K562 (cell line): ENCODE measurements around the gene ALKBH8. TPM values are rescaled to one million over a fixed set of nuclear protein-coding genes. Genes with fewer than 3 reads are reported as not detected.

Source experiments
- CBX5 ChIP-seq: IDR thresholded peaks from 2 replicates; pipeline ENCODE4 v1.6.1; 2014; ENCODE audit warnings: low read depth, borderline replicate concordance
- DDX20 ChIP-seq: fragments of 450-650 bp; IDR thresholded peaks from 2 replicates; pipeline ENCODE4 v1.6.1; 2016; ENCODE audit warnings: missing genetic modification characterization, low read depth, mild to moderate bottlenecking, missing compliant biosample characterization, moderate library complexity
- E2F4 ChIP-seq: sonication (generic); formaldehyde crosslinking; IDR thresholded peaks from 2 replicates; pipeline ENCODE4 v1.8.0; 2022; ENCODE audit warnings: mild to moderate bottlenecking, low read depth, missing genetic modification reagents
- EZH2 ChIP-seq: IDR thresholded peaks from 2 replicates; pipeline ENCODE4 v1.6.1; 2012; ENCODE audit warnings: low read depth, mild to moderate bottlenecking, inconsistent platforms, low read length, borderline replicate concordance
- KHSRP ChIP-seq: fragments of 450-650 bp; IDR thresholded peaks from 2 replicates; pipeline ENCODE4 v1.6.1; 2017
- MXD1 ChIP-seq: fragments of 250-450 bp; sonication (Bioruptor Pico); IDR thresholded peaks from 2 replicates; pipeline ENCODE4 v1.8.0; 2021; ENCODE audit warnings: borderline replicate concordance, mild to moderate bottlenecking, moderate library complexity; ENCODE audit not compliant: poor library complexity, severe bottlenecking
- NELFE ChIP-seq: IDR thresholded peaks from 2 replicates; pipeline ENCODE4 v1.6.1; 2011; ENCODE audit warnings: mild to moderate bottlenecking; ENCODE audit not compliant: insufficient read depth, insufficient read length
- NFE2L1 ChIP-seq: fragments of 450-650 bp; IDR thresholded peaks from 2 replicates; pipeline ENCODE4 v1.6.1; 2016; ENCODE audit warnings: missing genetic modification characterization, low read depth, mild to moderate bottlenecking, missing compliant biosample characterization, moderate library complexity, borderline replicate concordance
- PCBP2 ChIP-seq: fragments of 200-400 bp; formaldehyde crosslinking; IDR thresholded peaks from 2 replicates; pipeline ENCODE4 v1.6.1; 2018; ENCODE audit warnings: low read length, low read depth, mild to moderate bottlenecking, moderate library complexity; ENCODE audit not compliant: poor library complexity, severe bottlenecking
- PHB ChIP-seq: fragments of 250-450 bp; sonication (Bioruptor Pico); IDR thresholded peaks from 2 replicates; pipeline ENCODE4 v1.5.0; 2021
- PHF21A ChIP-seq: fragments of 450-650 bp; IDR thresholded peaks from 2 replicates; pipeline ENCODE4 v1.6.1; 2017; ENCODE audit warnings: low read depth, borderline replicate concordance
- POU5F1 ChIP-seq: fragments of 150-350 bp; IDR thresholded peaks from 2 replicates; pipeline ENCODE4 v1.6.1; 2014; ENCODE audit warnings: borderline replicate concordance, low read length, low read depth, mild to moderate bottlenecking; ENCODE audit not compliant: partially characterized antibody
- PTRF ChIP-seq: fragments of 450-650 bp; IDR thresholded peaks from 2 replicates; pipeline ENCODE4 v1.6.1; 2016; ENCODE audit warnings: mild to moderate bottlenecking, missing genetic modification characterization, missing compliant biosample characterization
- SETDB1 ChIP-seq: IDR thresholded peaks from one replicate; pipeline ENCODE4 v1.6.1; 2012; ENCODE audit warnings: low read length, control low read depth, inconsistent platforms
- SMARCC2 ChIP-seq: fragments of 450-650 bp; IDR thresholded peaks from 2 replicates; pipeline ENCODE4 v1.6.1; 2017; ENCODE audit warnings: antibody characterized with exemption, moderate library complexity, mild to moderate bottlenecking, low read depth
- SMC3 ChIP-seq: conservative IDR thresholded peaks from 2 replicates; pipeline ENCODE4 v1.6.1; 2011; ENCODE audit warnings: low read depth, low read length, improper control_type of control experiment; ENCODE audit not compliant: insufficient read depth
- SREBF1 ChIP-seq: fragments of 150-350 bp; IDR thresholded peaks from 2 replicates; pipeline ENCODE4 v1.6.1; 2014; ENCODE audit warnings: antibody characterized with exemption, low read depth, low read length, borderline replicate concordance
- THAP12 ChIP-seq: fragments of 250-450 bp; sonication (Bioruptor Pico); IDR thresholded peaks from 2 replicates; pipeline ENCODE4 v1.9.0; 2021; ENCODE audit warnings: mild to moderate bottlenecking, inconsistent platforms
- THAP7 ChIP-seq: fragments of 250-450 bp; sonication (Bioruptor Pico); IDR thresholded peaks from 2 replicates; pipeline ENCODE4 v1.5.0; 2021
- ZBTB2 ChIP-seq: fragments of 450-650 bp; IDR thresholded peaks from 2 replicates; pipeline ENCODE4 v1.6.1; 2016; ENCODE audit warnings: antibody characterized with exemption
- ZNF263 ChIP-seq: sonication (generic); formaldehyde crosslinking; IDR thresholded peaks from 2 replicates; pipeline ENCODE4 v1.8.0; 2022; ENCODE audit warnings: mild to moderate bottlenecking, missing genetic modification reagents, borderline replicate concordance
- ZNF583 ChIP-seq: fragments of 250-450 bp; sonication (Bioruptor Pico); IDR thresholded peaks from 2 replicates; pipeline ENCODE4 v1.4.0; 2020
- ZNF76 ChIP-seq: fragments of 250-450 bp; sonication (Bioruptor Pico); IDR thresholded peaks from 2 replicates; pipeline ENCODE4 v1.4.0; 2020; ENCODE audit warnings: mild to moderate bottlenecking, moderate library complexity, borderline replicate concordance
- polyA plus RNA-seq, 8 experiments: library from polyadenylated mRNA; depleted of rRNA in 4 of 8; stranded (reverse) in 5 of 8; unstranded in 3 of 8; fragments of >200 nt; fragmentation: Nextera tagmentation in 2 of 8; fragmentation: Illumina TruSeq in 1 of 8; extraction: Ambion mirVana in 2 of 8; extraction: Trizol in 1 of 8; gene quantifications; 2 replicates each; pipeline versions ENCODE4 v1.2.1 to v1.2.3, GENCODE V29; 2011 to 2014; ENCODE audit warnings: inconsistent platforms in 1 of 8, missing spikeins in 1 of 8
- total RNA-seq, 7 experiments: library from RNA; depleted of rRNA in 6 of 7; stranded (reverse); fragments of >200 nt in 6 of 7; fragmentation: Illumina TruSeq in 2 of 7; extraction: Trizol in 2 of 7; gene quantifications; 2 replicates each; pipeline versions ENCODE4 v1.2.1 to v1.2.3, GENCODE V29; 2011 to 2021; ENCODE audit warnings: low replicate concordance in 1 of 7

Gene ALKBH8
- total and polyA plus RNA-seq, 9 of the 15 experiments (the other 6 are each of a cell fraction or from before 2014, with no cell fraction given) = 4.3 to 14.4 (median 9.1) TPM

GRCh38 chr11:107565219-107565937, at the start of gene ALKBH8 (continued):
- TF ChIP-seq MXD1 (CRISPR knock-in tag) (peak; percentile 99), ZBTB2 (no peak), ZNF263 (CRISPR knock-in tag) (no peak), PHB (CRISPR knock-in tag) (no peak), POU5F1 (peak; percentile 19), DDX20 (tag) (no peak), PTRF (no peak), THAP12 (peak; percentile 50; the same call in 1 of the 2 replicates), ZNF76 (CRISPR knock-in tag) (0 out of 2 replicates have a peak, but pooled peaks have one; percentile 61), ZNF583 (CRISPR knock-in tag) (no peak), PCBP2 (no peak), NELFE (no peak), SETDB1 (no peak), EZH2 (no peak), SMARCC2 (no peak), SREBF1 (no peak), NFE2L1 (no peak), CBX5 (no peak), SMC3 (no peak), KHSRP (no peak), THAP7 (CRISPR knock-in tag) (no peak), PHF21A (no peak), E2F4 (CRISPR knock-in tag) (0 out of 2 replicates have a peak, but pooled peaks have one; percentile 8)
